NCI-H2171 treated with DMSO at 0.1 percent for 48 hours (cell line): Measurements from ENCODE around the gene BICC1.

Experiments
- DNase-seq: peaks from one replicate; lab custom pipeline; 2025; lab: John Stamatoyannopoulos, UW

Gene BICC1

GRCh38 chr10:58512491-58513187 lies at the start of gene BICC1:
Gene BICC1, plus strand, starts transcription at chr10:58512872. Its CDS starts 272 bp downstream, at chr10:58513144.
- DNase-seq, result peak; percentile 2

- DNase-seq, result no peak
Measured at GRCh38 chr10:58464956-58465355, 47.7 kb upstream of the BICC1 start.

- DNase-seq, result no peak
Measured at GRCh38 chr10:58465629-58466028, 47.0 kb upstream of the BICC1 start.

GRCh38 chr10:58467931-58468635 lies 44.6 kb upstream of the BICC1 start:
- no peak for DNase-seq

GRCh38 chr10:58473976-58474375 lies 38.7 kb upstream of the BICC1 start:
- no peak for DNase-seq

- no peak for DNase-seq
Measured at GRCh38 chr10:58475322-58476277, 37.1 kb upstream of the BICC1 start.

- DNase-seq, result no peak
Measured at GRCh38 chr10:58477122-58477521, 35.5 kb upstream of the BICC1 start.

- DNase-seq, result no peak
Measured at GRCh38 chr10:58477902-58478301, 34.8 kb upstream of the BICC1 start.

- DNase-seq, result no peak
Measured at GRCh38 chr10:58479045-58479444, 33.6 kb upstream of the BICC1 start.

- DNase-seq, result no peak
Measured at GRCh38 chr10:58480321-58480720, 32.4 kb upstream of the BICC1 start.

- no peak for DNase-seq
Measured at GRCh38 chr10:58481569-58482109, 31.0 kb upstream of the BICC1 start.

- no peak for DNase-seq
Measured at GRCh38 chr10:58486821-58487220, 25.9 kb upstream of the BICC1 start.

- DNase-seq, result no peak
Measured at GRCh38 chr10:58488921-58489320, 23.8 kb upstream of the BICC1 start.

GRCh38 chr10:58502956-58503355 lies 9.7 kb upstream of the BICC1 start:
- DNase-seq, result no peak

GRCh38 chr10:58508316-58508715 lies 4.4 kb upstream of the BICC1 start:
- DNase-seq, result no peak

GRCh38 chr10:58511765-58512490 lies 744 bp upstream of the BICC1 start:
- no peak for DNase-seq

GRCh38 chr10:58513188-58514110 lies 777 bp downstream of the BICC1 start:
- DNase-seq, result no peak

GRCh38 chr10:58514111-58514770 lies 1.6 kb downstream of the BICC1 start:
- no peak for DNase-seq

- DNase-seq, result no peak
Measured at GRCh38 chr10:58515291-58515941, 2.7 kb downstream of the BICC1 start.
